ENCODE measurements around the gene GPRASP1. TPM values are rescaled to one million over a fixed set of nuclear protein-coding genes. Genes with fewer than 3 reads are reported as not detected.
"Not testable (repeated sequence)": the region's sequence is repeated elsewhere in the genome, so short reads cannot be mapped to it uniquely, and the experiment has no call there.

The GPRASP1 gene
- 10 to 100 TPM in 9 of 12 donors, 1 to 10 TPM in 2, not detected in 1; 5.8 to 21.5 (median 12.5) TPM for polyA plus RNA-seq (ENCODE audit: insufficient read length in 12 of 12)
- long read RNA-seq, donor 1 = 0 reads
- long read RNA-seq, donor 2 = 0 reads
- long read RNA-seq, donor 3 = 0 reads
- long read RNA-seq, donor 4 = 0 reads
- long read RNA-seq, donor 5 = 0 reads
- long read RNA-seq, donor 6, full-length matches to known transcripts = 1 of 1 reads
- long read RNA-seq, donor 6, partial matches to known transcripts = 0 of 1 reads
- long read RNA-seq, donor 6, other reads (novel, unspliced or antisense) = 0 of 1 reads
- long read RNA-seq, donor 7 = 0 reads
- long read RNA-seq, donor 8, full-length matches to known transcripts = 1 of 1 reads
- long read RNA-seq, donor 8, partial matches to known transcripts = 0 of 1 reads
- long read RNA-seq, donor 8, other reads (novel, unspliced or antisense) = 0 of 1 reads
- long read RNA-seq, donor 9, full-length matches to known transcripts = 1 of 1 reads
- long read RNA-seq, donor 9, partial matches to known transcripts = 0 of 1 reads
- long read RNA-seq, donor 9, other reads (novel, unspliced or antisense) = 0 of 1 reads
- long read RNA-seq, donor 10, full-length matches to known transcripts = 1 of 1 reads
- long read RNA-seq, donor 10, partial matches to known transcripts = 0 of 1 reads
- long read RNA-seq, donor 10, other reads (novel, unspliced or antisense) = 0 of 1 reads
- long read RNA-seq, donor 11 = 0 reads

- DNase-seq = peak; percentile 70
Observed at GRCh38 chrX:102651242-102652011, at the start of gene GPRASP1. TSS of gene GPRASP1 (plus strand) at chrX:102651483. CDS start at chrX:102653914, 2,431 bp downstream.

- no peak for DNase-seq
Observed at GRCh38 chrX:102604327-102604726, 47.0 kb upstream of the GPRASP1 start.

- no peak for DNase-seq
Observed at GRCh38 chrX:102606115-102606514, 45.2 kb upstream of the GPRASP1 start.

- no peak for DNase-seq
Observed at GRCh38 chrX:102610905-102611304, 40.4 kb upstream of the GPRASP1 start.

GRCh38 chrX:102624105-102624504 lies 27.2 kb upstream of the GPRASP1 start:
- no peak for DNase-seq

- DNase-seq = no peak
Observed at GRCh38 chrX:102627640-102628039, 23.6 kb upstream of the GPRASP1 start.

GRCh38 chrX:102637561-102637960 lies 13.7 kb upstream of the GPRASP1 start:
- no peak for DNase-seq

GRCh38 chrX:102650903-102651241 lies 411 bp upstream of the GPRASP1 start:
- no peak for DNase-seq

GRCh38 chrX:102652031-102652688 lies 877 bp downstream of the GPRASP1 start:
- DNase-seq = peak; percentile 66

GRCh38 chrX:102654696-102655095 lies 3.4 kb downstream of the GPRASP1 start:
- DNase-seq = peak; percentile 14

GRCh38 chrX:102658556-102658955 lies 7.3 kb downstream of the GPRASP1 start:
- DNase-seq = no peak

GRCh38 chrX:102659790-102660757 lies 8.8 kb downstream of the GPRASP1 start:
- peak; percentile 83 for DNase-seq

GRCh38 chrX:102663820-102664219 lies 12.5 kb downstream of the GPRASP1 start:
- not testable (repeated sequence) for DNase-seq

GRCh38 chrX:102667034-102667433 lies 15.8 kb downstream of the GPRASP1 start:
- not testable (repeated sequence) for DNase-seq

GRCh38 chrX:102669526-102669925 lies 18.2 kb downstream of the GPRASP1 start:
- no peak for DNase-seq

GRCh38 chrX:102672856-102673255 lies 21.6 kb downstream of the GPRASP1 start:
- DNase-seq = no peak

GRCh38 chrX:102677479-102677878 lies 26.2 kb downstream of the GPRASP1 start:
- DNase-seq = not testable (repeated sequence)

GRCh38 chrX:102684772-102685520 lies 33.7 kb downstream of the GPRASP1 start:
- no peak for DNase-seq

GRCh38 chrX:102694749-102695148 lies 43.5 kb downstream of the GPRASP1 start:
- peak; percentile 36 for DNase-seq

- no peak for DNase-seq
Observed at GRCh38 chrX:102696306-102696705, 45.0 kb downstream of the GPRASP1 start.
